Activated T-helper 17 cell treated with anti-CD3 and anti-CD28 coated beads, Interleukin-2, amount 50 U/mL, for 72 hours (primary cell): ENCODE data around the gene IGHMBP2. TPM values are rescaled to one million over a fixed set of nuclear protein-coding genes. Genes with fewer than 3 reads are reported as not detected.
A peak's percentile ranks its signal among the peaks of the same experiment; 100 is the strongest.
"Not testable (repeated sequence)": the region's sequence is repeated elsewhere in the genome, so short reads cannot be mapped to it uniquely, and the experiment has no call there.

ENCODE experiments used
- ATAC-seq: fragments of 150-1000 bp; cut with Tn5 transposase; replicated peaks from 2 replicates; pipeline ENCODE4 v1.10.0; 2021; ENCODE audit warnings: mild to moderate bottlenecking, moderate library complexity
- H3K27ac Mint-ChIP-seq: one replicate; pipeline ENCODE4 v1.8.0; 2022; ENCODE audit warnings: mixed read lengths
- H3K27me3 Mint-ChIP-seq: one replicate; pipeline ENCODE4 v1.8.0; 2022; ENCODE audit warnings: mixed read lengths
- H3K36me3 Mint-ChIP-seq: one replicate; pipeline ENCODE4 v1.8.0; 2022; ENCODE audit warnings: low read depth, mild to moderate bottlenecking, mixed read lengths
- H3K4me1 Mint-ChIP-seq: one replicate; pipeline ENCODE4 v1.8.0; 2022; ENCODE audit warnings: mixed read lengths
- H3K4me3 Mint-ChIP-seq: one replicate; pipeline ENCODE4 v1.8.0; 2022; ENCODE audit warnings: mild to moderate bottlenecking, mixed read lengths
- H3K9me3 Mint-ChIP-seq: one replicate; pipeline ENCODE4 v1.8.0; 2022; ENCODE audit warnings: mixed read lengths
- total RNA-seq, 2 donors: library from RNA; stranded (reverse); gene quantifications; one replicate each; pipeline ENCODE4 v1.2.3, GENCODE V29; 2022

IGHMBP2 gene
- total RNA-seq, 2 donors from 2014 or later, result 27.2 to 38.3 TPM

DNA sequence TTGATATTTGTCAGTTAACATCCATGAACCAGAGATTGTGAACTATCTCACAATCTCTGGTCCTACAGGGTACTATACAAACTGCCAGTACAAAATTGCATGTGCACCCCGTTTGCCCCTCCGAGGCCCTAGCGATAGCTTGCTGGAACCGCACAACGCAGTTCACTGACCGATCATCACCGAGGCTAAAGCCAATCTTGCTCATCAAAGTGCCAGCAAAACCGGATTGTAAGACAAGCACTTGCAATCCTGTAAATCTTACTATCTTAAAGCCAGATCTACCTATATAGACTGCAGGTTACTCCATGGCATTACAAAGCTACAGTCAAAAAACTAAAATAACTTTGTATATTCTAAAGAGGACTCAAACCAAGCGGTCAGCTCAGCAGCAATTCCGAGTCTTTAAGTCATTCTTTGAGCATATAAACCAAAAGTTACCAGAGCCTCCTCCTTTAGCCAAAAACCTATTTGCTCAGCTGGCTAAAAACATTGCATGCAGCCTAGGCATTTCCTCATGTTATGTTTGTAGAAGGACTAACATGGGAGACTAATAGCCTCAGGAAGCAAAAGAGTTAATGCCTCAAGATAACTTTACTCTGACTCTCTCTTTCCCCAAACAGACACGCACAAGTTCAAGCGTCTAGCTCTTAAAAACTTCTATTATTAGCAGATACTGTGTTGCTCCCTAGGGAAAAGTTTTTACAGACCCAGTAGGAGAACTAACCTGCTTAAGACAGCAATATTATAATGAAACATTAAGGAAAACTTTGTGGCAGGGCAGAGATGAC lies 31.3 kb upstream of the IGHMBP2 start:
- peaks cover 6% of the 10 kb centered on the region for H3K4me1 Mint-ChIP-seq
- no peak overlapping the region for H3K4me3 Mint-ChIP-seq
- no peaks in the 10 kb centered on the region for H3K9me3 Mint-ChIP-seq
- peaks cover 14% of the 10 kb centered on the region for H3K27me3 Mint-ChIP-seq
- no peak for ATAC-seq
- H3K27ac Mint-ChIP-seq, result no peak overlapping the region
- no peaks in the 10 kb centered on the region for H3K36me3 Mint-ChIP-seq

DNA sequence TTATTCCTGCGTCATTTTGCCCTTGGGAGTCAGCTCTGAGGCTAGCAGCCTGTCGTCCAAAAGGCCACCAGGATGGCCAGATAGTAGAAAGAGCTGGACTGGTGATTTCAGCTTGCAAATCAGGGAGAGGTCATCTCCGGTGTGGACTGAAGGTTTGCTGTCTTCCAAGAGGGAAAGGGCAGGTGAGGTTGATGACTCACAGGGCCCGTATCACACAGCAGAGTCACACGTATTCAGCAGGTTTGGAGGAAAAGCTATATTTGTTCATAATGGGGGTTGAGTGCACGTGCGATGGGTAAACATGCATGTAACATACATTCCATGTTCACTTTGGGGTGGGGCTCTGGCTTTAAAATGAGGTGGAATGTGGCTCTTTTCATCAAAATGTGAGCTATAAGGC lies 25.7 kb upstream of the IGHMBP2 start:
- Mint-ChIP-seq H3K4me3 (no peak overlapping the region), H3K9me3 (no peaks in the 10 kb centered on the region), H3K4me1 (no peaks in the 10 kb centered on the region), H3K27ac (no peak overlapping the region), H3K36me3 (peaks cover 6% of the 10 kb centered on the region), H3K27me3 (no peaks in the 10 kb centered on the region)
- ATAC-seq, result no peak

GRCh38 chr11:68880851-68881250 lies 22.8 kb upstream of the IGHMBP2 start:
- no peak for ATAC-seq
- no peaks in the 10 kb centered on the region for H3K9me3 Mint-ChIP-seq

DNA sequence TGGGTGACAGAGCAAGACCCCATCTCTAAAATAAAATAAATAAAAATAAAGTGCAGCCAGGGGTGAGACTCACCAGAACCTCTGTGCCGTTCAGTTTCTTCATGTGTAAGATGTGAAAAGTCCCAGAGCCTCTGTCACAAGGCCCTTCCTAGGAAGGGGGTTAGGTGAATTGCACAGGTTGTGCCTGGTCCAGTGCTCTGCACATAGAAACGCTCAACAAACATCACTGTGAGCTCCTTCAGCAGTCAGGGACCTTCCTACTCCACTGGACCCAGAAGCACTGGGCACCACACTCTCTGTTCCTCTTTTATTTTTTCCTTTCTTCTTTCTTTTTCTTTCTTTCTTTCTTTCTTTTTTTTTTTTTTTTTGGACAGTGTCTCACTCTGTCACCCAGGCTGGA lies 22.4 kb upstream of the IGHMBP2 start:
- H3K4me3 Mint-ChIP-seq, result no peak overlapping the region
- H3K9me3 Mint-ChIP-seq, result no peaks in the 10 kb centered on the region
- H3K27me3 Mint-ChIP-seq, result no peaks in the 10 kb centered on the region
- H3K4me1 Mint-ChIP-seq, result no peaks in the 10 kb centered on the region
- no peak for ATAC-seq
- peaks cover 11% of the 10 kb centered on the region for H3K36me3 Mint-ChIP-seq
- no peak overlapping the region for H3K27ac Mint-ChIP-seq

More at GRCh38 chr11:68880851-68881250, 22.8 kb upstream of the IGHMBP2 start:
- Mint-ChIP-seq H3K4me1 (no peaks in the 10 kb centered on the region), H3K27me3 (no peaks in the 10 kb centered on the region), H3K27ac (no peak overlapping the region), H3K4me3 (no peak overlapping the region), H3K36me3 (peaks cover 11% of the 10 kb centered on the region)

DNA sequence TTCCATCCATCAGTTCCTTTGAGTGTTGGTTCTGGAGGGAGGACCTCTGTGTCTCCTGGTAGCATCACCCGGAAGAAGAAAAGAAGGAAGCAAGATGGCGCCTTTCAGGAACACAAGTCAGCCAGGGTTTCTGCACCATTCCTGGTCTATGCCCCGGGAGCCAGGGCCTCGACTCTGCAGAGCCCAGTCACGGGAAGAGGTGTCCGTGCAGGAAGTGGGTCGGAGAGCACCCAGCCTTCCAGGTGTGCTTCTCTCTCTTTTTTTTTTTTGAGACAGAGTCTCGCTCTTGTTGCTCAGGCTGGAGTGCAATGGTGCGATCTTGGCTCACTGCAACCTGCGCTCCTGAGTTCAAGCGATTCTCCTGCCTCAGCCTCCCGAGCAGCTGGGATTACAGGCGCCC lies 21.3 kb upstream of the IGHMBP2 start:
- Mint-ChIP-seq H3K27ac (peak overlapping the region; percentile 65), H3K4me1 (no peaks in the 10 kb centered on the region), H3K27me3 (no peaks in the 10 kb centered on the region), H3K36me3 (peaks cover 11% of the 10 kb centered on the region), H3K9me3 (no peaks in the 10 kb centered on the region), H3K4me3 (no peak overlapping the region)
- no peak for ATAC-seq

- peaks cover 11% of the 10 kb centered on the region for H3K36me3 Mint-ChIP-seq
- H3K27me3 Mint-ChIP-seq, H3K4me1 Mint-ChIP-seq, ATAC-seq, H3K27ac Mint-ChIP-seq, H3K4me3 Mint-ChIP-seq, H3K9me3 Mint-ChIP-seq: not testable (repeated sequence)
Measured at GRCh38 chr11:68884827-68885226, 18.9 kb upstream of the IGHMBP2 start.

GRCh38 chr11:68889948-68890446 lies 13.7 kb upstream of the IGHMBP2 start:
- Mint-ChIP-seq H3K9me3 (no peaks in the 10 kb centered on the region), H3K27ac (no peak overlapping the region), H3K27me3 (no peaks in the 10 kb centered on the region), H3K4me3 (no peak overlapping the region), H3K36me3 (peaks cover 41% of the 10 kb centered on the region), H3K4me1 (no peaks in the 10 kb centered on the region)
- no peak for ATAC-seq

- Mint-ChIP-seq H3K4me1 (no peaks in the 10 kb centered on the region), H3K4me3 (no peak overlapping the region), H3K9me3 (no peaks in the 10 kb centered on the region), H3K36me3 (peaks cover 47% of the 10 kb centered on the region), H3K27me3 (no peaks in the 10 kb centered on the region), H3K27ac (no peak overlapping the region)
- ATAC-seq, result no peak
Measured at GRCh38 chr11:68890490-68891231, 13.0 kb upstream of the IGHMBP2 start.

DNA sequence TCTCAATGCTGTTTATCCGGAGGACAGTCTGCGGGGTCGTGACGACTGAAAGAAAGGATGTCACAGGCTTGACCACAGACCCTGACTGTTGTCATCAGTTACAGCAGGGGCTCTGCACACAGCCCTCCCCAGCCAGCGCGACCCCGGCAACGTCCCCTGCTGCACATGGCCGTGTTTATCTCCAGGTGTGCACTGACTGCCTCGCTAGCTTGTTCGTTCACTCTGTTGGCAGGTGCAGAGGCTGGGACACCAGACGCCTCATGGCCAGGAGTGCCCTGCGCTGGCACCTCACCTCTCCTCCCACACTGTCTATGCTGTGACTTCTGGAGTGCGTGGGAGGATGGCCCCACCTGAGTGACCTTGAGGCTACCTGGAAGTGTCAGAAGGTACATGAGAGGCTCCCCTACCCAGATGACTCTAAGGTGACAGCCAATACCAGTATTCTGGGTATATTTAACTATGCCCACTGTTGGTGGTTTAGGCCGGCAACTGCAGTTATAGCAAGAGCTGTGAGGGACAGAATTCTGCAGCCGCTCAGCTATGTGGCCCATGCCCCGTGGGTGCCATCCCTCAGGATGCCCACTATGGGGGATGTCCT lies 12.2 kb upstream of the IGHMBP2 start:
- H3K4me1 Mint-ChIP-seq, result no peaks in the 10 kb centered on the region
- H3K27ac Mint-ChIP-seq, result no peak overlapping the region
- H3K9me3 Mint-ChIP-seq, result no peaks in the 10 kb centered on the region
- H3K4me3 Mint-ChIP-seq, result no peak overlapping the region
- H3K27me3 Mint-ChIP-seq, result no peaks in the 10 kb centered on the region
- H3K36me3 Mint-ChIP-seq, result peaks cover 55% of the 10 kb centered on the region
- no peak for ATAC-seq

DNA sequence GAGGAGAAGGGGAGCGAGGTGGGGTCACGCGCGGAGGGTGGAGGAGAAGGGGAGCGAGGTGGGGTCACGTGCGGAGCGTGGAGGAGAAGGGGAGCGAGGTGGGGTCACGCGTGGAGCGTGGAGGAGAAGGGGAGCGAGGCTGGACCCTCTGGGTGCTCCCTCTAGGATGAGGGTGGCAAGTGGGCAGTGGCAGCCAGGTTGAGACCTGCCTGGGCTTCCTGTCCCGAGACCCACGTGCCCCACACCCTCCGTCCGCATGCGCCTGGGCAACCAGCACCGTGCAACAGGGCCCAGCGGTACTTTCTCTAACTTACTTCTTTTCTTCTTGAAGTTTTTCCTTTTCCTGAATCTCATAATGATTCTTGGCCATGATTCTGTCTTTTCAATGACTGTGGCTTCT lies 11.1 kb upstream of the IGHMBP2 start:
- Mint-ChIP-seq H3K4me3 (no peak overlapping the region), H3K9me3 (no peaks in the 10 kb centered on the region), H3K36me3 (peaks cover 67% of the 10 kb centered on the region), H3K4me1 (no peaks in the 10 kb centered on the region), H3K27ac (no peak overlapping the region), H3K27me3 (no peaks in the 10 kb centered on the region)
- no peak for ATAC-seq

GRCh38 chr11:68893282-68893681 lies 10.4 kb upstream of the IGHMBP2 start:
- Mint-ChIP-seq H3K27ac (no peak overlapping the region), H3K27me3 (no peaks in the 10 kb centered on the region), H3K9me3 (no peaks in the 10 kb centered on the region), H3K4me1 (no peaks in the 10 kb centered on the region), H3K36me3 (peaks cover 74% of the 10 kb centered on the region), H3K4me3 (no peak overlapping the region)
- ATAC-seq, result no peak

GRCh38 chr11:68896171-68896959 lies 7.3 kb upstream of the IGHMBP2 start:
- no peaks in the 10 kb centered on the region for H3K27me3 Mint-ChIP-seq
- H3K36me3 Mint-ChIP-seq, result peaks cover 90% of the 10 kb centered on the region
- ATAC-seq, result no peak
- H3K9me3 Mint-ChIP-seq, result no peaks in the 10 kb centered on the region
- no peak overlapping the region for H3K27ac Mint-ChIP-seq
- no peak overlapping the region for H3K4me3 Mint-ChIP-seq
- no peaks in the 10 kb centered on the region for H3K4me1 Mint-ChIP-seq

- Mint-ChIP-seq H3K4me3 (no peak overlapping the region), H3K9me3 (no peaks in the 10 kb centered on the region), H3K27ac (no peak overlapping the region), H3K36me3 (peaks cover 92% of the 10 kb centered on the region), H3K4me1 (peaks cover 8% of the 10 kb centered on the region), H3K27me3 (no peaks in the 10 kb centered on the region)
- no peak for ATAC-seq
Measured at GRCh38 chr11:68897441-68897840, 6.2 kb upstream of the IGHMBP2 start.

GRCh38 chr11:68900835-68901381 lies 2.8 kb upstream of the IGHMBP2 start:
- Mint-ChIP-seq H3K27me3 (no peaks in the 10 kb centered on the region), H3K27ac (no peak overlapping the region), H3K4me3 (no peak overlapping the region), H3K36me3 (peaks cover 67% of the 10 kb centered on the region), H3K4me1 (peaks cover 24% of the 10 kb centered on the region), H3K9me3 (no peaks in the 10 kb centered on the region)
- no peak for ATAC-seq
